ENCODE results near the gene SHC3.

SHC3 gene

DNA sequence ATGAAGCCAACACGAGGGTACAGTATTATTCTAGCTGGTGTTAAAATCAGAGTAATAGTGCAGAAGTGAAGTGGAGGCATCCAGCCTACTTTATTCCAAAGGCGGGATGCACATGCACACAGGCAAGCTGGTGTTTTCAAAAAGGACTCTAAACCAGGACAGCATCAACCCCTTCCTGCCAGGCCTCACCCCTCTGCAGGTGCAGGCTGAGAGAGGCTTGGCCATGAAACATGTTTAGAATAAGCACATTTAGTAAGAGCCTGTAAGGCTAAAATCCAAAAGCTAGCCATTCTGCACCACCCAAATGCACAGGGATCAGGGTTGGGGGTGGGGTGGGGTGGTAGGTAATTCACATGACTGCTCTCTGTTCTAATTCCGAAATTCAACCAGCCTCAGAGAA is 71.2 kb downstream of the SHC3 start:
- no peak for DNase-seq (ENCODE audit: low spot score)

DNA sequence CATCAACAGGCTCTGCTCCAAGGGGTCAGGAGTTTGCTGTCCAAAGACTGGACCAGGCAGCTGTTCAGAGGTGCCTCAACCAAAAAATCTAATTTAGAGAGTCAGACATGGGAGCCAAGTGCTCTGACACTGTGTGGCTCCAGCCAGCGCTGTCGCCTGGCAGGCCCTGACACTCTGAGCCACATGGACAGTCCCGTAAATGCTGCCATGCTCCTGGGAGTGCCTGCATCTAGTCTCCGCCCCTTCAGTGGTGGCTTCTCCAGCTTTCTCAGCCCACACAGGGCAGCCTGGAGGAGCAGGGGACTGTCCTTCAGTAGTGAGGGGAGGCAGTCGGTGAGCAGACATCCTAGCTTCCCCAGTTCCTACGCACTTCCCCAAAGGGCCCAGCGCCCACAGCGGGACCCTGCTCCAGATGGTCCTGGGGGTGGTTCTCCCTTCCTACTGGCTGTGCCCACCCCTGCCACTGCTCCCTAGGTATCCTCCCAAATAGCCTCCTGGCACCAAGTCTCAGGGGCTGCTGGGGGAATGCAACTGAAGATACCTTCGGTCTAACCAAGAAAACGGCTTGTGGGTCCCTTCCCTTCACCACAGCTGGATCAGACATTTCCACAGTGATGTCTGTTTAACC is 72.3 kb downstream of the SHC3 start:
- DNase-seq (ENCODE audit: low spot score), result no peak

DNA sequence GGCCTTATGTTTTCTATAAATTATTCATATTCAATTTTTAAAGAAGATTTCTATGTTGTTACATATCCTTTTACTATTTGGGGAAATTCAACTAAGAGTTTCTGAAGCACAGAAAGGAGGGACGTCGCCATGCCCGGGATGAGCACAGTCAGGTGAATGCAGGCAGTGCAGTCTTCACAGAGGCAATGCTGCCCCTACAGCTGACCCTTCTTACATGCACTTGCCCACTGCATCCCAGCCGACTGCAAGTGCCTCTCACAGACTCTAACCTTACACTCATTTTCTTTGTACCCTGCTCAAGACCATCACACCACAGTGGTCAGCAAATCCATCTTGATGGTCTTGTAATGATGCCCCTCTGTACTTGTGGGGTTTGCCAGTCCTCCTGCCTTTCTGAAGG is 73.8 kb downstream of the SHC3 start:
- DNase-seq (ENCODE audit: low spot score), result no peak

DNA sequence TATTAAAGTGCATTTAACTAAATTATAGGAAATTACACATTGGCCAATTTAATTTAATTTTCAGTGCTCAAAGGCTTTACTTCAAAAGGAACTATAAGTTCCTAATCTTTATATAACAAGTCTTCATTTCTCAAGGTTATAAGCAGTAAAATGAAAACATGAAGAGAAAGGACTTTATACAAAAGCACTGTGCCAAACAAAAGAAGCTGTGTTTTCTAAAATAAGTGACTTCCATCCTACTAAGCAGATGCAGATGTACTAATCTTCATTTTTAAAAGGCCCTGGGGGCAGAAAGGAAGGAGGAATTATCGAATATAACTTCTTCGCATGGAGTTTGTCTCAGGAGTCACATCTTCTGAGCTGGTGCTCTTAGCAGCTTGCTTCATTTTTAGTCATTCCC is 81.4 kb downstream of the SHC3 start:
- no peak for DNase-seq (ENCODE audit: low spot score)

DNA sequence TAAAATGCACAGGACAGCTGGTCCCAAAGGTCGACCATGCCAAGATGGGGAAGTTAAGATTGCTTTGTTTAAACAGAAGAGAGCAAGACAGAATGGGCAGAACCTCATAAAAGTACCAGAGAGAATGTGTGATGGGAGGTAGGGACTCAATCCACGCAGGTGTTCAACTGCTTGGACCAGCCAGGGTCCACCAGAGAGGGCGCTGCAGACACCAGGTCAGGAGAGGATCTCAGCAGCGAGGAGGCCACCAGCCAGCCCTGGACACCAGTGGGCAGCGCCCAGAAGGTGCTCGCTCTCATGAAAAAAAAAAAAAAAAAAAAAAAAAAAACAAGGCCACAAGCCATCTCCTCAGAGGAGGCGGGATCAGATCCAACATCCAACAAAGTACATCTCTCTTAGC is 81.8 kb downstream of the SHC3 start:
- no peak for DNase-seq (ENCODE audit: low spot score)

DNA sequence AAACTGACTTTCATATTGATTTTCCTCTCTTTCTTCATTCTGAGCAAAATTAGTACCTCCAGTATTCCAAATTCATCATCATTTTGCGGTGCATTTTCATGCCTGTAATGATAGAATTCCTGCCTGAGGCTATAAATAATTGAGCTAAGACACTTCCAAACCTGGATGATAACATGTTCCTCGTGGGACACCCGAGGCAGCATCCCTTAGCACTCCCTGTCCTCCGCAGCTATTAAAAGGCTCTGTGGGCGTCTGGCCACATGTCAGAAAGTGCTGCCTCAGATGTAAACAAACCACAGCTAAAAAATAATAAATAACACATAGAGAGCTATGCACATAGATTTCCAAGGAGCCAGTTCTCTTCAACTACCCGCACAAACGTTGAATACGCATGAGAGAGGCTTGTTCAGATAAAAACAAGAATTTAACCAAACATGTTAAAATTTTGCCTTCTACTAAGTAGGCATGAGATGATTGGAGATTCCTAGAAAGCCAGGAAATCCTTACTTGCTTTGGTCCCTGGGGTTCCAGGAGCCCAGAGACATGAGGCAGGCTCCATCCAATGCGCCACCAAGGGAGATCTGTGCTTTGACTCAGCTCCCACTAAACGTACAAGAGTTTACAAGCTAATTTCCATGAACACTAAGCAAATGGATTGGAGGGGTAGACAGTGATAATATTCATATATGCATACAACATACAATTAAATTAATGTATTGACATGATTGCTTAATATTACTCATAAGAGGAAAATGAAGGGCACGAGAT is 82.7 kb downstream of the SHC3 start:
- no peak for DNase-seq (ENCODE audit: low spot score)

DNA sequence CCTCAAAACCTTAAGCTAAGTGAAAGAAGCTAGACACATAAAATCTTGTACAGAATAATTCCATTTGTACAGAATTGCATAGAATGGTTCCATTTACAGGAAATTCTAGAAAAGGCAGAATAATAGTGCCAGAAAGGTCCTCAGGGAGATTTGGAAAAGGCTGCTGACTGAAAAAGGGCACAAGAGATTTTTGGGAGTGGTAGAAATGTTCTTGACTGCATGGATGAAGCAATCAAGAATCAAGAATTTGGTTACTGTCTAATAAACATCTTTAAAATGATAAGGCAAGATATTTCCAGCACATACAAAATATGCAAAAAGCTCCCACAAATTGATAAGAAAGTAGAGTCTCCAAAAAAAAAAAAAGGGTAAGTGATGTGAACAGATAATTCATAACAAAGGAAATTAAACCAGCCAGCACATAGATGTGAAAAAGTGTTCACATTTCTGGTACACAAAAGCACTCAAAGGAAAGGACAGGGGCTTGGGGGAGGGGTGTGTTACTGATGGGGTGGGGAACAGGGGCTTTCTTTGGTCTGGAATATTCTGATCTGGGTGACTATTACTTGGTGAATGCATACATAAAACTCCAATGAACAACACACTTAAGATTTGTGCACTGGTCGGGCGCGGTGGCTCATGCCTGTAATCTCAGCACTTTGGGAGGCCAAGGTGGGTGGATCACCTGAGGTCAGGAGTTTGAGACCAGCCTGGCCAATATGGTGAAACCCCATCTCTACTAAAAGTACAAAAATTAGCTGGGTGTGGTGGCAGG is 85.2 kb downstream of the SHC3 start:
- DNase-seq (ENCODE audit: low spot score), result no peak

DNA sequence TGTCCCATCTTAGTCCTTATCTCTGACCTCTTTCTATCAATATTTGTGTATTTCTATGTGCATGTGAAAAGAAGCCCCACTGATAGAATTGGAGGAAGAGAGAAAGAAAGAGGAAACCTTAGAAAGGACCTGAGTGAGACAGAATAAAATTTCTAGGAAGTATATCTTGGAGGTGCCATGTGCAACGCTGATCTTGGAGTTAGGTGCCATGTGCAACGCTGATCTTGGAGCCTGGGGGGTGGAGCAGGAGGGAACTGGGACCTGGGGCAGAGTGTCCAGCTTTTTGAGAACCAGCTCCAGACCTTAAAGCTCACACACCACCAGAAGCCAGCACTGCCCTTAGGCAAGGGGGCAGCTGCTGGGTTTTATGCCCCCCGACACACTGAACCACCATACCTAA is 89.4 kb downstream of the SHC3 start:
- DNase-seq (ENCODE audit: low spot score), result no peak

DNA sequence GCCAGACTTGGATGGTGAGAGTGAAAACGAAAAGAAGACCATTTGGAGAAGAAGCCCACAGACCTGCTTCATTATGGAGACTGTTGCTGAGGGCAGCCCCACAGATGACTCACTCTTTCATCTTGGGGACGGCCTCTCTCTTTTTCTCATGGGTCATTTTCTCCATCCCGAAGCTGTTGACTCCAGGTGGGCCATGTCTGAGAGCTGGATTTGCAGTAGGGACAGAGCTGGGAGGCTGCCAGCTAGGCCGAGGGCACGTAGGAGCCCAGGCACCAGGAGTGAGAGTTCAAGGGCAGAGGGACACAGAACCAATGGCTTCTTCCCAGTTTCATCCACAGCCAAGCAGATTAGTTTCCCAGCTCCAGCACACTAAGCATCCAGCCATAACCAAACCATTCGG is 95.0 kb downstream of the SHC3 start:
- DNase-seq (ENCODE audit: low spot score), result no peak

DNA sequence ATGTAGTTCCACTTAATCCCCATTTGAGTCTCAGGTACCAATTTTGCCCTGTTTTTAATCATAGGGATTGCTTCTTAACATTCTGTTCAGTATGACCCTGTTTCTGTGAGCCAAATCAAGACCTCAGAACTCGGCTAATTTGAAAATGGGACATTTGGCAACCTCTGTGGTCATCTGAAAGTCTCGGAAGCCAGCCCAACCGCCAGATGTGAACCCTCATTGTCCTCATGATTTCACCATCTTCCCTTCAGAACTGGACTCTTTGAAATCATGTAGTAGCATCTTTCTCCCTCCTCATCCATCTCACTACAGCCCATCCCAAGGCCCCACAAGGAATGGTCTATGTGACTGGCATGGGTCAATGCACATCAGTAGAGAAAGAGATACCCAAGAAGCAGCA is 98.4 kb downstream of the SHC3 start:
- DNase-seq (ENCODE audit: low spot score), result no peak

DNA sequence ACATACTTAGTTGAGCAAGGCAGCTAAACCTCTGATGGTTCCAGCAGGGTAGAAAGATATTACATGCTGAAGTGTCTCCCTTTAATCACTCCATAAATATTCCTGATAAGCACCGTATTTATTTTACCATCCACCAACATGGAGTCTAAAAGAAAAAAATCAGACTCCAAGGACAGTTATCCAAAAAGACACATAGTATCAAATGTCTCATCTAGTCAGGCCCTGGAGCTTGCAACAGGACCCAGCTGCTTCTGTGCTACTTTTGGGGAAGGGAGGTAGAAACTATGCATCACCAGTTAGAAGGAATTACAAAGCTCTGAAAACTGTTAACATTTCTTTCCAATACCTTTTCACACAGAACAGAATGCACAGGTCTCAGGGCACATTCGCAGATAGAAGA is 99.2 kb downstream of the SHC3 start:
- DNase-seq (ENCODE audit: low spot score), result no peak

DNA sequence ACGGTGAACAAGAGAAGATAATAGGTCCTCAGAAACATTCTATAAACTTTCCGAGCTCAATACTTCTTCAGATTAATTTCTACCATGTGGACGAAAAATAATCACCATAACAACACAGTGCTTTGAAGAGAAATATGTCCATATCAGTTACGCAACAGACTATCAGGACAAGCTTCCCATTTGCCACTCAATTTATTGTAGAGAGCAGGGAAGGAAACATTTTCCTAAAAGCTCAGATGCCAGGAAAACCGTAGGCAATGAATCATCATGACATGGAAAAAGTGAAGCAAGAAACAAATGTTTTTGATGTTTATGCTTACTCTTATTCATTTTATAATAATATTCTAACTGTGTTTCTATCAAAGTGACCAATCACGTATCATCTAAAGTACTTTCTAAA is 99.8 kb downstream of the SHC3 start:
- DNase-seq (ENCODE audit: low spot score), result no peak

DNA sequence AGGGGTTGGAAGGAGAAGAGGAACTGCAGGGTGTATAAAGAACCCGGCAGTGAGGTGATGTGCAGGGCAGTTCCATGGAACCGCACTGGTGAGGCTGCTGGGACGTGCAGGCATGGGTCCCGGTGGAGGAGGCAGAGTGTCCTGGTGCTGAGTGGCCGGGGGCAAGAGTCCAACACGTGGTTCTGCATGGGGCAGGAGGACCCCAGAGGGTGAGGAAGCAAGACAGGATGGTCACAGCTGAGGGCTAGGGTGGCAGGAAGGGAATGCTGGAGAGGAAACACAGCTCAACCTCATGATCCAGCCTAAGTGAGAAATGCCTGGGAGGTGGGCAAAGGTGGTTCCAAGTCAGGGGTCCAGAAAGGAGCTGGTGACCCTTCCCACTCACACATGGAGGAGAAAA is 100.2 kb downstream of the SHC3 start:
- no peak for DNase-seq (ENCODE audit: low spot score)

DNA sequence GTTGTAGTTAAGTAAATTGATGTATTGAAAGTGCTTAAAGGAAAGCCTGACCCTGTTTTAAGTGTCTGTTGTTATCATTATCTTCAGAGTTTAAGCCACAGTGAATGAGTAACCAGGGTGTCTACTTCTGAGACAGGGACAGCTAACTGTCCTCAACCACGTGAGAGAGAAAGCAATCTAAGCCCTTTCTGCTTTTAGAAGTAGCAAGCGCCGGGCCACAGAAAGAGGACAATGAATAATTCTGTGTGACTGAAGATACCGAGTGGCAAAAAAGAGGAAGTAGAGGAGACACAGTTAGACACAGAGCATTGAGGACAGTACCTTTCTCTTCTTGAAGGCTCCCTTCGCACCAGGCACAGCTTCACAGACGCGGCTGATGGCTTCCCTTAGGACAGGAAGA is 101.1 kb downstream of the SHC3 start:
- DNase-seq (ENCODE audit: low spot score), result no peak

DNA sequence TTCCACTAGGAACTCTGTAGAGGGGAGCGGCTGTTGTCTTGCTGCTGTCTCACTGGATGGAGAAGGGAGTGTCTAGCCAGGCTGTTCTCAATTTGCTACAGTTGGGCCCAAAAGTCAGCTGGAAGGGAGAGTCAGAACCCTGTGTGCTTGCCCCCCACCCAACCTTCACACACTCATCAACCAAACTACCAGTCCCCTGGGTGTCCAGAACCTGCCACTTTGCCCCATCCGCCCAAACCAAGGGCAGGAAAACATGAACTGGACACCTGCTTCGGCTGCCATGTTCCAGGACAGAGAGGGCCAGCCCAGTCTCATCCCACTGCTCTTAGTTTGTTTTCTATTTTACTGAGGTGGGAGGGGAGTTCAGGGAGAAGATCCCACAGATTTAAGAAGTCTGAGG is 105.2 kb downstream of the SHC3 start:
- no peak for DNase-seq (ENCODE audit: low spot score)

DNA sequence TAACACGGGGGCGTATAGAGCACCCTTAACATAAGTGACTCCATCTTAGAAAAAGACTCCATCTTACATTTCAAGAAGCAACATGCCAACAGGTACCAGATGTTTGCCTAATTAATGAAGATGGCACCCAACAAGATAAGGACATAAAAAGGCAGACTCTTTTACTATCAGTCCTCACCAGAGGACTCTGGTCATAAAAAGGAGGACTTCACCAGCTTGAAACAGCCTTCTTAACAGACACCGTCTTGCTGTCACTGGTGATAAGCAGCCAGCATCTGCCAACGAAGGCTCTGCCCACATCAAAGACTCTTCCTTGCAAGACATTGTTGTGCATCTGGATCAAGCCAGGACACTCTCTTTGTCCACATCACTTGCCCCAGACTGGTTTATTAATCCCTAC is 107.0 kb downstream of the SHC3 start:
- DNase-seq (ENCODE audit: low spot score), result no peak

DNA sequence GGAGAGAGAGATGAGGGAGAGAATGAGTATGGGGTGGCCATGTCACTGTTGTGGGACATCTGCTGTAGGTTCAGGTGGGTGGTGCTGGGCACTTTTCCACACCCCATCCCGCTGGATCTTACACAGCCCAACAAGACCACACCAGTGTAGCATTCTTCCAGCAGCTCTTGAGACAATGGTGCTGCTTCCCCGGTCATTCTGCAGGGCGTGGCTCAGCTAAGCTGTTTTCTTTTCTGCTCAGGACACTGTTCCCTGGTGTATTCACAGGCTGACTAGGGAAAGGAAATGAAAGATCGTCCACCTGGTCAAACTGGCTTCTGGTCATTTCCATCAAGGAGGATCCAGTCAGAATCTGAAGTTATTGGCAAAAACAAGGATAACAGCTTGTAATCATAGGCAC is 111.8 kb downstream of the SHC3 start:
- no peak for DNase-seq (ENCODE audit: low spot score)

DNA sequence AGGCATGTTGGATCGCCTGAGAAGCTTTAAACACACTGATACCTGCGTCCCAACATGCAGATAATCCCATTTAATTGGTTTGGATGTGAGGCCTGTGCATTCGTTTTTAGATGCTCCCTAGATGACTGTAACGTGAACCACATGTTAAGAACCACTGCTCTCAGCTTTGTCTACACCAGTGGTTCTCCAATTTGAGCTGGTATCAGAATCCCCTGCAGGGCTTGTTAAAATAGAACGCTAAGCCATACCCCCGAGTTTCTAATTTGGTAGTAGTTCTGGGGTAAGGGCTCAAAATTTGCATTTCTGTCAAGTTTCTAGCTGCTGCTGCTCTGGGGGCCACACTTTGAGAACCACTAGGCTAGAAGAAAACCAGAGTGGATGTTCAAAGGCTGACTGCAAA is 112.7 kb downstream of the SHC3 start:
- DNase-seq (ENCODE audit: low spot score), result no peak

DNA sequence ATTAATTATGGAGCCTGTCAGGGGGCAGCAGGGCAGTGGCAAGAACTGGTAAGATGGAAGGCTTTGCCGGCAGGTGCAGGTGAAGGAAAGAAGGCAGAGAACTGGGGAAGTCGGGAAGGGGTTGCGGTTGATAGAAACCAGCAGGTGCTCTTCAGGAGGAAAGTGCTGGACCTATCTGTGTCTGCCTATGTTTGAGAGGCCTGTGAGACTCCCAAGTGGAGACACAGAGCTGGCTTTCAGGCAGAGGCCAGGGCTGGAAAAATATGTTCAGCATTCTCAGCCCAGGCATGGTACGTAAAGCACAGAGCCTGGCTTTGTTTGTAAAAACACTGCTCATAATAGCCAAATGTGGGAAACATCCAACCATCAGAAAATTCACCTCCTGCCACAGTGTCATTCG is 117.8 kb downstream of the SHC3 start:
- no peak for DNase-seq (ENCODE audit: low spot score)

DNA sequence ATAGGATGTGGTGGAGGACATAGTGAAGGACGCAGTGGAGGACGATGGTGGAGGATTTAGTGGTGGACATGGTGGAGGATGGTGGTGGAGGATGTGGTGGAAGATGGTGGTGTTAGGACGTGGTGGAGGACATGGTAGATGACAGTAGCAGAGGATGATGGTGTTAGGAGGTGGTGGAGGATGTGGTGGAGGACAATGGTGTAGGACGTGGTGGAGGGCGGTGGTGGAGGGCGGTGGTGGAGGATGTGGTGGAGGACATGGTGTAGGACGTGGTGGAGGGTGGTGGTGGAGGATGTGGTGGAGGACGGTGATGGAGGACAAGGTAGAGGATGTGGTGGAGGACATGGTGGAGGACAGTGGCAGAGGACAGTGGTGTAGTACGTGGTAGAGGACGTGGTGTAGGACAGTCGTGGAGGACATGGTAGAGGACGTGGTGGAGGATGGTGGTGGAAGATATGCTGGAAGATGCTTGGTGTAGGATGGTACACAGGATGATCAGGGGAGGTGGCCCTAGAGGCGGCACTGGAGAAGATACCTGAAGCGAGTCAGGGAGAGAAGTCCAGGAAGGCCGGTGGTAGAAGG is 118.6 kb downstream of the SHC3 start:
- no peak for DNase-seq (ENCODE audit: low spot score)

DNA sequence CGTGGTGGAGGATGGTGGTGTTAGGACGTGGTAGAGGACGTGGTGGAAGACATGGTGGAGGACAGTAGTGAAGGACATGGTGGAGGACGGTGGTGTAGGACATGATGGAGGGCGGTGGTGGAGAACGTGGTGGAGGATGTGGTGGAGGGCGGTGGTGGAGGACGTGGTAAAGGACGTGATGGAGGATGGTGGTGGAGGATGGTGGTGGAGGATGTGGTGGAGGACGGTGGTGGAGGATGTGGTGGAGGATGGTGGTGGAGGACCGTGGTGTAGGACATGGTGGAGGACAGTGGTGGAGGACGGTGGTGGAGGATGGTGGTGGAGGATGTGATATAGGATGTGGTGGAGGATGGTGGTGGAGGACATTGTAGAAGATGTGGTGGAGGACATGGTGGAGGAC is 119.7 kb downstream of the SHC3 start:
- DNase-seq (ENCODE audit: low spot score), result no peak

DNA sequence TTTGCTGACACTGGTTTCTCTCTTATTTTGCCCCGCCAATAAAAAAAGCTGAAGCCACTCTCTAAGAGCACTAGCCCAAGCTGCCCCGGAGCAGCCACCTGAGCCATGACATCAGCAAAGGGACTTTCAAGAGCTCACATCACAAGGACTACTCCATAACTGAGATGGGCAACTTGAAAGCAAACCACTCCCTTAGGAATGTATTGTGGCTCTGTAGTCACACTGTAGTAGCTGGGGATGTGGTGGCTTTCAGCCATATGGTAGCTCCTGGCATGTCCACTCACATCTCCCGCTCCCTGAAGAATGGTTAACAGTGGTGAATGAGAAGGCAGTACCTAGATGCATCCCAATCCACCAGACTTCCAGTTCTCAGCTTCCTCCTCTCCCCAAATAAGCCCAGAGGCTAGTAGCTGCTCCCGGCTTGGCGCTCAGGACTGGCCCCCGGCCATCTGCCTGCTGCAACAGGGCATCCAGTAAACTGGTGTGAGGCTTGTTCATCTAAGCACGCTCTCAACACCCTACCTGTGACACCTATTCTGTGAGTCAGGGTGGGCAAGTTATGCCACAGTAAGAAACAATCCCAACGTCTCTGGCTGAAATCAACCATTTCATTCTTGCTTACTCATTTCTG is 123.6 kb downstream of the SHC3 start:
- DNase-seq (ENCODE audit: low spot score), result no peak

DNA sequence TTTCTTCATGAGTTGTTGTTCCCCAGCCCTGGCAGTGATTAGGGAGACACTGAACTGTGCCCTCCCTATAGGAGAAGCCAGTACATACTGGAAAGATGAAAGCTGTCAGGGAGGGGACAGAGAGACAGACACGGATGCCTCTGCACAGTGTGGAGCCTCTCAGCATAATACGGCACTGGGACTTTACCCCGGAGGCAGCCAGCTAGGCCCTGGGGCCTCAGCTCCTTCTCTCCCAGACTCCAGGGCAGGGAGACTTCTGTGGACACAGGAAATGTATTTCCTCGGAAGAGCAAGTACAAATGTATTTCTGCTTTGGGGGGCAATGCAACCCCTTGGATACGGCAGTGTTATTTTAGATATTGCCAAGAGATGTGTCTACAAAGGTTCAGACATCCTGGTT is 125.3 kb downstream of the SHC3 start:
- DNase-seq (ENCODE audit: low spot score), result no peak

All from RKO (cell line).